Lung (tissue), 12 donors: ENCODE data around the gene CELF2. TPM values are rescaled to one million over a fixed set of nuclear protein-coding genes. Genes with fewer than 3 reads are reported as not detected.
A peak's percentile ranks its signal among the peaks of the same experiment; 100 is the strongest.

Experiments used
- ATAC-seq: fragments of 200-7000 bp; cut with Tn5 transposase; one replicate; pipeline ENCODE4 v1.9.1; 2020; ENCODE audit warnings: moderate number of reproducible peaks; ENCODE audit not compliant: insufficient read depth, low FRiP score
- DNase-seq, 3 donors: peaks; one replicate each; pipeline ENCODE4 v3.0.0-alpha.2; 2013 to 2017
- H3K27ac ChIP-seq, 2 donors: one replicate each; pipeline ENCODE4 v1.5.1; 2013; ENCODE audit warnings: mild to moderate bottlenecking in 2 of 2, moderate library complexity in 2 of 2, control low read depth in 1 of 2, inconsistent platforms in 1 of 2, low read depth in 1 of 2, low read length in 1 of 2
- H3K27me3 ChIP-seq, 3 donors: one replicate each; pipeline ENCODE4 v1.5.1; 2013; ENCODE audit warnings: low read length in 2 of 3; ENCODE audit not compliant: control insufficient read depth in 3 of 3, insufficient read depth in 3 of 3
- H3K36me3 ChIP-seq, 4 donors: one replicate each; pipeline ENCODE4 v1.5.1; 2013; ENCODE audit warnings: low read length in 4 of 4, mild to moderate bottlenecking in 1 of 4, moderate library complexity in 1 of 4; ENCODE audit not compliant: control insufficient read depth in 4 of 4, insufficient read depth in 4 of 4
- H3K4me1 ChIP-seq, 5 donors: one replicate each; pipeline ENCODE4 v1.5.1; 2013; ENCODE audit warnings: low read length in 5 of 5, mild to moderate bottlenecking in 2 of 5, moderate library complexity in 1 of 5; ENCODE audit not compliant: control insufficient read depth in 5 of 5, insufficient read depth in 5 of 5
- H3K4me3 ChIP-seq: one replicate; pipeline ENCODE4 v1.5.1; 2013; ENCODE audit warnings: mild to moderate bottlenecking, control low read depth, moderate library complexity
- H3K9ac ChIP-seq, 2 donors: one replicate each; pipeline ENCODE4 v1.5.1; 2013; ENCODE audit warnings: low read length in 2 of 2, control low read depth in 1 of 2; ENCODE audit not compliant: insufficient read depth in 1 of 2
- H3K9me3 ChIP-seq, 4 donors: one replicate each; pipeline ENCODE4 v1.5.1; 2013; ENCODE audit warnings: low read length in 3 of 4, mild to moderate bottlenecking in 1 of 4, moderate library complexity in 1 of 4; ENCODE audit not compliant: control insufficient read depth in 4 of 4, insufficient read depth in 3 of 4
- CTCF ChIP-seq: IDR thresholded peaks from 2 replicates; pipeline ENCODE4 v1.5.1; 2012; ENCODE audit warnings: mild to moderate bottlenecking; ENCODE audit errors: control extremely low read depth, extremely low read depth
- WGBS, 2 donors: extraction: QIAGEN DNeasy Blood & Tissue Kit; methylation state at CpG; one replicate each; pipeline ENCODE4 v1.1.7; 2013; 5-methylcytosine and 5-hydroxymethylcytosine counted together
- polyA plus RNA-seq, 2 donors: library from polyadenylated mRNA; stranded (reverse); fragments of 200-250 nt; gene quantifications; one replicate each; pipeline ENCODE4 v1.2.1, GENCODE V29; 2013
- total RNA-seq, 2 donors: library from RNA; depleted of rRNA in 1 of 2; stranded (reverse); fragments of >200 nt in 1 of 2; gene quantifications; one replicate each; pipeline ENCODE4 v1.2.1, GENCODE V29; 2014 to 2021
- donor health status: control.
- donor health status: control.
- donor health status: Bipolar disorder and iron deficiency.
- donor health status: healthy.
- donor health status: DM: yes; HTN: yes; CAD: no.

Gene CELF2
- total and polyA plus RNA-seq, 4 donors, result 13.6 to 115 (median 63.7) TPM

- WGBS, 2 donors, result 69 to 78% methylated on average over 5 of the region's 5 CpGs
- H3K9ac ChIP-seq, result no peak overlapping the region
- peaks cover 0 to 34% (median 0%) of the 10 kb centered on the region in 5 donors for H3K4me1 ChIP-seq
- no peak overlapping the region for H3K4me3 ChIP-seq
- no peaks in the 10 kb centered on the region for H3K9me3 ChIP-seq
- H3K27me3 ChIP-seq, result no peaks in the 10 kb centered on the region
- no peak for ATAC-seq
- no peak for DNase-seq
- peak overlapping the region in 1 of 2 donors; percentile 49 for H3K27ac ChIP-seq
- TF ChIP-seq CTCF, result no peak
- no peaks in the 10 kb centered on the region for H3K36me3 ChIP-seq
These were observed 174.0 kb downstream of the CELF2 start for GRCh38 chr10:11191678-11192077.

- Histone ChIP-seq H3K9me3 (no peaks in the 10 kb centered on the region), H3K9ac (no peak overlapping the region), H3K36me3 (no peaks in the 10 kb centered on the region), H3K27me3 (no peaks in the 10 kb centered on the region), H3K27ac (peak overlapping the region; percentile 26 to 49), H3K4me1 (peaks cover 0 to 37% (median 0%) of the 10 kb centered on the region in 5 donors), H3K4me3 (no peak overlapping the region)
- no peak for TF ChIP-seq CTCF
- ATAC-seq, result peak; percentile 15
- 62 to 68% methylated on average over 11 of the region's 11 CpGs for WGBS, 2 donors
- no peak for DNase-seq
These were observed 174.8 kb downstream of the CELF2 start for GRCh38 chr10:11192304-11193000.

DNA sequence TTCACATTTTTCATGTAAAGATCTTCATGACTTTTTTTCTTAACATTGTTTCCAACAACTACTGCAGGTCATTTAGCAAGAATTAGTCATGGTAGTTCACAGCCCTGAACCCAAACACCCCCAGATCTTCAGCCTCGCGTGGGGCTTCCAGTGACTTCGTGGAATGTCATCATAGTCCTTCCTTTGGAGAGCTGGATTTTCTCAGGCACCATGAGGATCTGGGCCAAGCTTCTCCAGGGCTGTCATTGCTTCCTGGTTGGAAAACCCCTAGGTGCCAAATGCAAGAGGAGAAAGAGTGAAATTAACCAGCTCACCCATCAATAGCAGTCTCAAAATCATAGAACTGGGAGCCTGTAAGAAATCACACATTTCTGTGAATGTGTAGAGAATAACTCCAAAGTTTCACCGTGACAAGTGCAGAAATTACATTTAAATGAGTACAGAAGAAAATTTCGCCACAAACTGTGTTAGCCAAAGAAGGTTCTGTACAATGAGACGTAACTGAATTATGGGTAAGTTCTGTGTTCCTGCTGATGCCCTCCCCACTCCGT is 175.4 kb downstream of the CELF2 start:
- no peak for DNase-seq
- Histone ChIP-seq H3K4me1 (peaks cover 0 to 43% (median 0%) of the 10 kb centered on the region in 5 donors), H3K9ac (no peak overlapping the region), H3K4me3 (no peak overlapping the region), H3K36me3 (no peaks in the 10 kb centered on the region), H3K9me3 (no peaks in the 10 kb centered on the region), H3K27me3 (no peaks in the 10 kb centered on the region), H3K27ac (peak overlapping the region; percentile 10 to 49)
- no peak for ATAC-seq
- WGBS, 2 donors, result 77 to 79% methylated on average over 7 of the region's 7 CpGs
- no peak for TF ChIP-seq CTCF
